ENCODE data around the gene KIAA2012.
A peak's percentile ranks its signal among the peaks of the same experiment; 100 is the strongest.
"Not testable (repeated sequence)": the region's sequence is repeated elsewhere in the genome, so short reads cannot be mapped to it uniquely, and the experiment has no call there.

Gene KIAA2012

GRCh38 chr2:202221873-202222272 is 148.8 kb downstream of the KIAA2012 start:
- no peak for DNase-seq (ENCODE audit: low read depth)
- TF ChIP-seq MYC (IDR thresholded peaks at IDR 0.05; ENCODE audit: low read depth, low read length) = no peak
- no peak for TF ChIP-seq POLR2A (IDR thresholded peaks at IDR 0.05; ENCODE audit: extremely low read depth, insufficient read length)
- TF ChIP-seq MAX (IDR thresholded peaks at IDR 0.05; ENCODE audit: low read depth, low read length) = no peak
- TF ChIP-seq, protein P1, sequence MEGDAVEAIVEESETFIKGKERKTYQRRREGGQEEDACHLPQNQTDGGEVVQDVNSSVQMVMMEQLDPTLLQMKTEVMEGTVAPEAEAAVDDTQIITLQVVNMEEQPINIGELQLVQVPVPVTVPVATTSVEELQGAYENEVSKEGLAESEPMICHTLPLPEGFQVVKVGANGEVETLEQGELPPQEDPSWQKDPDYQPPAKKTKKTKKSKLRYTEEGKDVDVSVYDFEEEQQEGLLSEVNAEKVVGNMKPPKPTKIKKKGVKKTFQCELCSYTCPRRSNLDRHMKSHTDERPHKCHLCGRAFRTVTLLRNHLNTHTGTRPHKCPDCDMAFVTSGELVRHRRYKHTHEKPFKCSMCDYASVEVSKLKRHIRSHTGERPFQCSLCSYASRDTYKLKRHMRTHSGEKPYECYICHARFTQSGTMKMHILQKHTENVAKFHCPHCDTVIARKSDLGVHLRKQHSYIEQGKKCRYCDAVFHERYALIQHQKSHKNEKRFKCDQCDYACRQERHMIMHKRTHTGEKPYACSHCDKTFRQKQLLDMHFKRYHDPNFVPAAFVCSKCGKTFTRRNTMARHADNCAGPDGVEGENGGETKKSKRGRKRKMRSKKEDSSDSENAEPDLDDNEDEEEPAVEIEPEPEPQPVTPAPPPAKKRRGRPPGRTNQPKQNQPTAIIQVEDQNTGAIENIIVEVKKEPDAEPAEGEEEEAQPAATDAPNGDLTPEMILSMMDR (IDR thresholded peaks at IDR 0.05; ENCODE audit: low read depth, low read length) = no peak
- H3K4me3 ChIP-seq (ENCODE audit: low read depth, low read length) = no peak overlapping the region

- DNase-seq (ENCODE audit: low read depth) = peak; percentile 54
- H3K4me3 ChIP-seq (ENCODE audit: low read depth, low read length) = peak overlapping the region; percentile 94
- TF ChIP-seq MAX (IDR thresholded peaks at IDR 0.05; ENCODE audit: low read depth, low read length) (no peak), MYC (IDR thresholded peaks at IDR 0.05; ENCODE audit: low read depth, low read length) (no peak), POLR2A (IDR thresholded peaks at IDR 0.05; ENCODE audit: extremely low read depth, insufficient read length) (no peak)
These were observed 164.8 kb downstream of the KIAA2012 start for GRCh38 chr2:202237787-202238233.

DNA sequence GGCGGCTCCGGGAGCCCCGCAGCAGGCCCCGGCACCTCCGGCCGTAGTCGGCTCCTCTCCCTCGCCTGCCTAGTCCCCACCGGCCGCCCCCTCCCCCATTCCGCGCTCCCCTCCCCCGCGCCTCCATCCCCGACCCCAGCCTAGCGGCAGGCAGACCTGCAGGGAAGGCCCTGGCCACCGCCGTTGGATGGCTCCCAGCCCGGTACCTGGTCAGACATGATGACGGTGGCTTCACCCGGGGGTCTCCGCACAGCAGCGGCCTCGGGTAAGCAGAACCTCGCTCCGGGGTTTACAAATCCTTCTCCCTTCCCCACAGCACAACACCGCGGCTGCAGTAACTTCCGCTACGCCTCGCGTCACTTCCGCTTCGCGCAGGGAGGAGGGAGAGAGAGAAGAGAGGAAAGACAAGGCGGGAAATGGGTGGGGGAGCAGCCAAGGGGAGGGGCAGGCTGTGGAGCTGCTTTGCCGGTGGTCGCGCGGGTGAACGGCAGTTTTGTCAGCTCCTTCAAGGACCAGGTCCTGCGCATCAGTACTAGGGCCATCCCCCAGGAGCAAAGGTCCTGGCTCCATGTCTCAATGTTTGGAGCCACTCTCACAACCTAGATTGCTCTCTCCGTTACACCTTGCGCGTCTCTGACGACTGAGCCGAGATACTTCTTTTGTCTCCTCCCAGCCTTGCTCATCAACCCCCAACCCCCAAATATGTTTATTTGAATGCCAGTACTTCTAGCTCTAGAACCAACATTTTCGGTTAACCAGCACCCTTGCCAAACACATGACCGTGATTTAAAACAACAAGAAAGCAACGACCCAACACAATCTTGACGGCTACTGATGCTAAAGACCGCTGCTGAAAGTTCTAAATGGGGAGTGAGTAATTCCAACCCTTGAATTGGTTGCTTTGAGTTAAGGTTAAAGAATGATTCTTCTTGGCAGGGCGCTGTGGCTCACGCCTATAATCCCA is 165.5 kb downstream of the KIAA2012 start, which contains the start of gene SUMO1:
Gene SUMO1 (minus strand): TSS at position 364 of the 964 bp plus-strand sequence. CDS start 146 bp downstream, at position 218.
- TF ChIP-seq, protein P1 (IDR thresholded peaks at IDR 0.05; ENCODE audit: low read depth, low read length) = no peak
- 0 out of 2 replicates have a peak, but pooled peaks have one; percentile 32 for TF ChIP-seq MAX (IDR thresholded peaks at IDR 0.05; ENCODE audit: low read depth, low read length)
- peak; percentile 80 for TF ChIP-seq POLR2A (IDR thresholded peaks at IDR 0.05; ENCODE audit: extremely low read depth, insufficient read length)
- 0 out of 2 replicates have a peak, but pooled peaks have one; percentile 30 for TF ChIP-seq MYC (IDR thresholded peaks at IDR 0.05; ENCODE audit: low read depth, low read length)
- peak; percentile 97 for DNase-seq (ENCODE audit: low read depth)
- peak within 1 kb of the TSS; percentile 94 for H3K4me3 ChIP-seq (ENCODE audit: low read depth, low read length)

- not testable (repeated sequence) for DNase-seq (ENCODE audit: low read depth); H3K4me3 ChIP-seq (ENCODE audit: low read depth, low read length)
These were observed 174.7 kb downstream of the KIAA2012 start for GRCh38 chr2:202247710-202248109.

- no peak overlapping the region for H3K4me3 ChIP-seq (ENCODE audit: low read depth, low read length)
- TF ChIP-seq MAX (IDR thresholded peaks at IDR 0.05; ENCODE audit: low read depth, low read length) = peak; percentile 87
- TF ChIP-seq MYC (IDR thresholded peaks at IDR 0.05; ENCODE audit: low read depth, low read length) = peak; percentile 86
- TF ChIP-seq, protein P1 (IDR thresholded peaks at IDR 0.05; ENCODE audit: low read depth, low read length) = no peak
- TF ChIP-seq POLR2A (IDR thresholded peaks at IDR 0.05; ENCODE audit: extremely low read depth, insufficient read length) = no peak
These were observed 176.6 kb downstream of the KIAA2012 start for GRCh38 chr2:202249521-202250253.

GRCh38 chr2:202251494-202251893 is 178.4 kb downstream of the KIAA2012 start:
- DNase-seq (ENCODE audit: low read depth) = no peak
- TF ChIP-seq POLR2A (IDR thresholded peaks at IDR 0.05; ENCODE audit: extremely low read depth, insufficient read length) = no peak
- TF ChIP-seq MAX (IDR thresholded peaks at IDR 0.05; ENCODE audit: low read depth, low read length) = no peak

More at GRCh38 chr2:202249521-202250253, 176.6 kb downstream of the KIAA2012 start:
- peak; percentile 21 for DNase-seq (ENCODE audit: low read depth)

More at GRCh38 chr2:202251494-202251893, 178.4 kb downstream of the KIAA2012 start:
- no peak overlapping the region for H3K4me3 ChIP-seq (ENCODE audit: low read depth, low read length)

All from NB4 (cell line).